GM19025 (cell line): ENCODE data around the gene RIOK2.
"Not testable (repeated sequence)": the region's sequence is repeated elsewhere in the genome, so short reads cannot be mapped to it uniquely, and the experiment has no call there.

Experiments used
- ATAC-seq: cut with Tn5 transposase; IDR thresholded peaks from one replicate; pipeline ENCODE4 v1.9.1; 2021; ENCODE audit warnings: mild to moderate bottlenecking, low read depth, moderate library complexity; ENCODE audit not compliant: unreplicated experiment

The RIOK2 gene

DNA sequence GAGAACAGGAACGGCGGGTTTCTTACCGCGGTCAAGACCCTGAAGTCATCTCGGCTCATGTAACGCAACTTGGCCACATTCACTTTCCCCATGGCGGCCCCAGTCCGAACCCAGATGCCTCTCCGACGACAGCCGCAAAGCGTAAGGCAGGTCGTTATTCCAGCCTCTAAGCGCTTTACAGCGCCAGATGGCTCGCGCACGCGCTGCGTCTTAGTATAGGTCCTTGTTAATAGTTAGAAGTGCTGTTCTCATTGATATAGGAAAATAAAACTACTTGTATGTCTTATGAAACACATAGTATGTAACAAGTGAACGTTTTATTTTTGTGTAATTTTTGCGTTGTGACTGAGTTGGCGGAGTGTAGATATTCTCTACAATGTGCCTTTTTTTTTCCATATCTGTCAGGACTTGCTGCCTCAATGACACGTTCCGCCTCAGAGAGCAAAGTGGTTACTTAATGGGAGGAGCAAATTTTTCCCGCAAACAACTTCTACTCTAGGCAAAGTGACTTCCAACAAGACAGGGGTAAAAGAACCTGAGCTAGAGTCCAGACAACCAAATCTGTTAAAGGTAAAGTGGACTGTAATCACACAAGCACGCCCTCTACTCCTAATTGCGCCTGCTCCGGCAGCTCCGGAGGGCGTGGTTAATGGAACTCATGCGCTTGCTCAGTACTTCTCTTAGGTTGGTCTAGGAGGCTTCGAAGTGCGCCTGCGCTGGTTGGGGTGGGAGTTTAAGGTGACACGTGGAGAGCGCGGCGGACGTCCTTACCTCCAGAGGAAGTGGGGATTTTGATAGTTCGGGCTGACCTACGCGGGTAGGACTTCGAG, at the start of gene RIOK2:
Gene RIOK2, minus strand, starts transcription at position 148 of the 830 bp plus-strand sequence. Its CDS starts 56 bp downstream, at position 92.
- ATAC-seq, result peak; percentile 84

DNA sequence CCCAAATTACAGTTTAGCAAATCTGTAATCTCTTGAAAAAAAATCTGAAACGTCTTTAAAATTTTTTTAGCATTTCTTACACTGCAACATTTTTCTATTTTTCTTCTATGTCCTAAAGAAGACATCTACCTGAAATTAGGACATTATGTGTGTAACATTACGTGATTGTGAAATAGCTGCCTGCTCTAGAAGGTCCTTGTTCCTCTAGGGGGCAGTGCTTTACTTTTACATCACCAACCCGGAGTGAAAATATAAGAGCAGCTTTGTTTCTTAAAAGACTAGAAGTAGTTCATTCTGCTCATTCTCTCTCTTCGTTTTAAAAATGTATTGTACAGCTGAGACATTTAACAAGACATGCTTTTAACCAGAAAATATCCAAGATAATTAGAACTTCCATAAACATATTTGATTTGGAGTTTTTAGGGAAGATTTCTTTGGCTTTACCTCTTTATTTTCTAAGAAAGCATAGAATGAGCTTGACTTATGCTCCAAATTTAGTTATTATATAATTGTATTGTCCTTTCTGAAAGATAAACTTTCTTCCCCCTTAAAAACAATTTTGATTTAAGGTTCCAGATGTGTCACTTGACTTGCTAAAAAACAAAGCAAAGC, 48.1 kb upstream of the RIOK2 start:
- ATAC-seq, result no peak

DNA sequence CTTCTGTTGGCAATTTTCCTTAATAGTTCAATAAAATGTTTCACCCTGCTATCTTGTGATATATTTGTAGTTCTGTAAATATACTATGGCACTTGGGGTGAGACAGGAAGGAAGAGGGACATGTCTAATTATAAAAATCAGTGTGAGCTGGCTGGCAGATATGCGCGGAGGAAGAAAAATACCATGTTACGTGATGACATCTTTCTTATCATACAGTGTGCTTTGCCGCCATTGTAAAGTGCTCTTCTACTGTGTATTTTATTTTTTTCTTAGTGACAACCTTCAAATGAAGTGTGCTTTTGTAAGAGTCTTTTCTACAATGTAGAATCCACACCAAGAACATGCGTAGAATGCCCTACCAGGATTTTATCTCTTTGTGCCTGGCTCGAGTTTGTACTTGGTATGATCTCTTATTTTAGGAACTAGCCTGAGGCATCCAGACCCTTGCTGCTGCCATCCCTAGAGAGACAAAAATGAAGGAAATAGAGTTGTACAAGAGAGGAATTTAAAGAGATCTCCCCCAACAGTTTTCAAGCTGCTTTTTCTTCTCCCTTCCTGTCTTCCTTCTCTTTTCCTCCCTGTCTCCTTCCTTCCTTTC, 46.7 kb upstream of the RIOK2 start:
- no peak for ATAC-seq

DNA sequence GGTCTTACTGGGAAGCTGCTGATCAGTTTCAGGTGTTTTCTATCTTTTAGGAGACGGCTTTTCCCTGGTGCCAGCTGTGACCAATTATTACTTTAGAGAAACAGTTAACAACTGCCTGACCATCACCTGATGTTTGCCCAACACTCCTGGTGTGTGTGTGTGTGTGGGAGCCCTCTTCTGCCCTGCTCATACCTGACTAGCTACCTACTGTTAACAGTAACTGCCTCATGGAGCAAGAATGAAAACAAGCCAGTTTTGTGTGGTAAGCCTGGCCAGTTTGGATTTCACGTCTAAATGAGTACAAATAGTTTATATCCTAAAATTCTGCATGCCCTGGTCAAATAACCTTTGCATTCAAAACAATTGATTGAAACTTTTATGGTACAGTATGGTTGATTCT, 46.1 kb upstream of the RIOK2 start:
- no peak for ATAC-seq

DNA sequence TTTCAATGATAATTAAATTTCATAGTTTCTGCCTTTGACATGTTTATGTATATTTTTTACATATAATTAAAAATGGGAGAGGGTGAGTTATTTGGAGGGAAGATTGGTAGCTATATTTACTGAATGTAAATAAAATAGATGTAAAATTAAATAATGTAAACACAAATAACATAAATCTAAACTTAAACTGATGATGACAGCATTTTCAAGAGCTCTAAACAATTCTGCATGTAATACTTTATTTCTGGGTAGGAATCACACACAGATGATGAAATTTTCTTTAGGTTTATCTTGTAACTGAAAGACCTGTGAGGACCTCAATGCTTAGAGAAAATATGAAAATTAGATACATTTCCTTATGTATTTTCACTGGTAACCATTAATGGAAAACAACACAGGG, 42.2 kb upstream of the RIOK2 start:
- ATAC-seq, result no peak

DNA sequence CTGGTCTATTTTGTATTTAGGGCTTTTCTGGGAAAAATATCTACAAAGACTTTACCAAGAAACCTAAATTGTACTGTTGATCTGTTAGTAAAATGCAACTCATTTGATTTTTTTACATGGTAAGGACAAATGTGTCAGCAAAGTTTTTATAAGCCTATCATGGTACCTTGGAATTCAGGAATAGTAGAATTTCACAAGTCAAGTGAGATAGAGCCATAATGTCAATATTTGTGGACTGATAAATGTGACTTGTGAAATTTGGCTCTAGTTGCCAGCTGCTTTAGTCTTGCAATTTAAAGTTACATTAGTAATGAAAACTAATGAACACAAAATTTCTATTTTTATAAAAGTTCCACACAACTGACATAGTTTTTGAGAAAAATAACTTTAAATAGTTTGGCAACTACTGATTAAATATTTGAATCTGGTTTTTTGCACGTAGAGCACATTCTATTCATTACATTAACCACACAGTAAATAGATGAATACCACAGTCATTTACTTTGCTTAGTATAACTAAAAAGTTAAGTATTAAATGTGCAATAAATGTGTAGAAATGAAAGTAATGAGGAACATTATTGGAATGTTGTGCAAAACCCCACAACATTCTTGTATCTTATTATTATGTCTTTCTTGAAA, 41.2 kb upstream of the RIOK2 start:
- ATAC-seq, result no peak

DNA sequence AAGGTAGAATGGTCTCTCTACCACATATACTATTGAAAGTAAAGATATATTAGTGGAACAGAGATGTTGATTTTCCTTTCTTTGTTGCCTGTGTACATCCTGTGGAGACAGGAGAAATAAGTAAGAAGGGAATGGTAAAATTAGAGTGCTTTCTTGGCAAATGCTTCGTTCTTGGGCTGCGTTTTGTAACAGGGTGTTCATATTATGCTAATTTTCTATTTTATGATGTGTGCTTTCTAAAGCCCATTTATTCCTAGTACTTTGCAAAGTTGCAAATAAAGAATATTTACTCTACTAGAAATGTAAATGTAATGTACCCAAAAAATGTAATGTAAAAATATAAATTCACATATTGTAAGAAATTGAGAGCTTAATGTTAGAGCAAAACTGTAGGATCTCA, 40.5 kb upstream of the RIOK2 start:
- no peak for ATAC-seq

DNA sequence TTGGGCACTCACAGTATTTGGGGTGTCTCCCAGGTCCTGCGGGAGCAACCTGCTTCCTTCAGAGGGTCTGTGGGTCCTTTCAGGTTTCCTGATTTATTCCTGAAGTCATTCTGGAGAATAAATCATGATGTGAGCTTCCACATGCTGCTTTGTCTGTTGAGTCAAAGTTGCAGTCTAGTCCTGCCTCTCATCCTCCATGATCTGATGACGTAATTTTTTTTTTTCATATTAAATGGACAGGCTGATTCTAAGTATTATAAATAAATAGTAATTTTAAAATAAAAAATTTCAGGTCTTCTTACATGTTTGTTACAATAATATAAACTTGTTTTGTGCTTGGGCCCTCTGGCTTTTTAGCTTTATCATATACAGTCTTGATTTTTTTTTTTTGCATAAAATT, 26.3 kb upstream of the RIOK2 start:
- ATAC-seq, result no peak

DNA sequence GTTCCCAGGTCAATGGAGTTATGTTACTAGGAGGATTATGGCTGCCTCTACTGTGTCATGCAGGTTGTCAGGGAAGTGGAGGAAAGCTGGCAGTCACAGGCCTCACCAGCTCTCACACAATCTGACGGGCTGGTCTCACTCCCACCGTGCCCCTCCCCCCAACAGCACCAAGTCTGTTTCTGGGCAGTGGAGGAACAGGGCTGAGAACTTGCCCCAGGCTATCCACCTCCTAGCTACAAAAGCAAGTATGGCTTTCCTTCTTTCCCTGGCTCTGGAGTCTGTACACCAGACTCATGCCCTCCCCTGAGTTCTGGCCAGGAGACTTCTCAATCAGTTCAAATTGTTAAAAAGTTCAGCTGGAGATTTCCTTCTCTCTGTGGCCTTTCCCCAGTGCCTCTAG, 25.7 kb upstream of the RIOK2 start:
- ATAC-seq, result no peak

DNA sequence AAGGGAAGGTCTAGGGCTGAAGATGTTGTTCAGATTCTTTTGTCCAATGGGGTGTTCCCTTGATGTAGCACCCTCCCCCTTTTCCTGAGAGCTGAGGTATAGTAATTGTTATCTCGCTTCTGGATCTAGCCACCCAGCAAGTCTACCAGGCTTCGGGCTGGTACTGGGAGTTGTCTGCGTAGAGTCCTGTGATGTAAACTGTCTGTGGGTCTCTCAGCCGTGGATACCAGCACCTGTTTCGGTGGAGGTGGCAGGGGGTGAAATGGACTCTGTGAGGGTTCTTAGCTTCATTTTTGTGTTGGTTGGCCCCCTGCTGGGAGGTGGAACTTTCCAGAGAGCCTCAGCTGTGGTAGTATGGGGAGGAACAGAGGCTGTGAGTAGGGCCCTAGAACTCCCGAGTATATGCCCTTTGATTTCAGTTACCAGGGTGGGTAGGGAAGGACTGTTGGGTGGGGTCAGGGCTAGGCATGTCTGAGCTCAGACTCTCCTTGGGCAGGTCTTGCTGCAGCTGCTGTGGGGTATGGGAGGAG, 25.2 kb upstream of the RIOK2 start:
- ATAC-seq, result no peak

DNA sequence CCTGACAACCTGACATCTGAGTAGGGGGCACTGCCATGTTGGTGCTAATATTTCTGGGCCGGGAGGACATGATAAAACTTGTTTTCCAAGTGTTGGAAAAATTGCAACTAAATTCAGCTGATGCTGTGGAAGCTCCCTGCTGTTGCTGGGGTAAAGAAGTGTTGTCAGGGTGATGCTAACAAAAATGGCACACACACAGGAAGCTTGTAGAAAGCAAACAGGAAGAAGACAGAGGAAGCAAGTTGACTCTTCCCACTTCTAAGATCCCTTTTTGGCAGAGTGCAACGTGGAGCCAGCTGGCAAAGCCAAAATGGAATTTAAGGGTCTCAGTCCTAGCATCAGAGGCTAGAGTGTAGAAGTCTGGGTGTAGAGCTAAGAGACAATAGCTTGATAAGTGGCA, 11.3 kb upstream of the RIOK2 start:
- no peak for ATAC-seq

DNA sequence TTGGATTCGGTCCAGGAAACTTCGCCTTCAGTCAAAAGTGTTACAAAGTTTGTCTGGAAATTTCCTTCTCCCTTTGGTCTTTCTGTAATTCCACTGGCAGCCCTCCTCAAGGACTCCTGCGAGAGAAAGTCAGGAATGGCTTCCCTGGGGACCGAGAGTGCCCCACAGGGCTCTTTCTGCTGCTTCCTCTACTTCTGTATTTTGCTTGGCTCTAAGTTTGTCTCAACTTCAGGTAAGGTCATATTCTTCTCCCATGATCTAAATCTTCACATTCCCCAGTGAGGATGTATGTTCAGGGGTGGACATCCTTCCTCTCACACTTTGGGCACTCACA, 10.3 kb upstream of the RIOK2 start:
- no peak for ATAC-seq

DNA sequence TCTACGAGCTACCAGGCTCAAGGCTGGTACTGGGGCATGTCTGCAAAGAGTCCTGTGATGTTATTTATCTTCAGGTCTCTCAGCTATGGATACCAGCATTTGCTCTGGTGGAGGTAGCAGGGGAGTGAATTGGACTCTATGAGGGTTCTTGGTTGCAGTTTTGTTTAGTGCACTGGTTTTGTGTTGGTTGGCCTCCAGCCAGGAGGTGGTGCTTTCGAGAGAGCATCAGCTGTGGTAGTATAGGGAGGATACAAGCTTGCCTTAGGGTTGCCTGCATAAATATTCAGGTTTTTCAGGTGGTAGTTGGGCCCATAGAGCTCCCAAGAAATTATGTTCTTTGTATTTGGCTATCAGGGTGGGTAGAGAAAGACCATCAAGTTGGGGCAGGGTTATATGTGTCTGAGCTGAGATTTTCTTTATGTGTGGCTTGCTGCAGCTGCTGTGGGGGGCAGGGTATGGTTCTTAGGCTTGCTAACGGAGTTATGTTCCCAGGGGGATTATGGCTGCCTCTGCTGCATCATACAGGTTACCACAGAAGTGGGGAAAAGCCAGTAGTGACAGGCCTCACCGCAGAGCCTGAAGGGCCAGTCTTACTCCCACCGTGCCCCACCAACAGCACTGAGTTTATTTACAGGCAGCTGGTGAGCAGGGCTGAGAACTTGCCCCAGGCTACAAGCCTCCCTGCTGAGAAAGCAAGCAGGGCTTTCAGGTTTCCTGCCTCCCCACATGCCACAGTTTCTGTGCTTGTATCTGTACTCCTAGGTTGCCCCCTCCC, 9.7 kb upstream of the RIOK2 start:
- peak; percentile 88 for ATAC-seq

DNA sequence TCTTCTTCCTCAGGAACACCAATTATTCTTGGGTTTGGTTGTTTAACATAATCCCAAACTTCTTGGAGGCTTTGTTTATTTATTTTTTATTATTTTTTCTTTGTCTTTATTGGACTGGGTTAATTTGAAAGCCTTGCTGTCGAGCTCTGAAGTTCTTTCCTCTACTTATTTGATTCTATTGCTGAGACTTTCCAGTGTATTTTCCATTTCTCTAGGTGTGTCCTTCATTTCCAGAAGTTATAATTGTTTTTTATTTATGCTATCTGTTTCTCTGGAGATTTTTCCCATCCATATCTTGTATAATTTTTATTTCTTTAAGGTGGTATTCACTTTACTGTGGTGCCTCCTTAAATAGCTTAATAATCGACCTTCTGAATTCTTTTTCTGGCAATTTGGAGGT, 8.8 kb upstream of the RIOK2 start:
- ATAC-seq, result no peak

DNA sequence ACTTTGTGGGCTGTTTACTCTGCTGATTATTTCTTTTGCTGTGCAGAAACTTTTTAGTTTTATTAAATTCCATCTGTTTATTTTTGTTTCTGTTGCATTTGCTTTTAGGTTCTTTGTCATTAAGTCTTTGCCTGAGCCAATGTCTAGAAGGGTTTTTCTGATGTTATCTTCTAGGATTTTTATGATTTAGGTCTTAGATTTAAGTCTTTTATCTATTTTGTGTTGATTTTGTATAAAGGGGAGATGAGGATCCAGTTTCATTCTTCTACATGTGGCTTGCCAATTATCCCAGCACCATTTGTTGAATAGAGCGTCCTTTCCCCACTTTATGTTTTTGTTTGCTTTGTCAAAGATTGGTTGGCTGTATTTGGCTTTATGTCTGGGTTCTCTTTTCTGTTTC, 6.5 kb upstream of the RIOK2 start:
- ATAC-seq, result not testable (repeated sequence)

DNA sequence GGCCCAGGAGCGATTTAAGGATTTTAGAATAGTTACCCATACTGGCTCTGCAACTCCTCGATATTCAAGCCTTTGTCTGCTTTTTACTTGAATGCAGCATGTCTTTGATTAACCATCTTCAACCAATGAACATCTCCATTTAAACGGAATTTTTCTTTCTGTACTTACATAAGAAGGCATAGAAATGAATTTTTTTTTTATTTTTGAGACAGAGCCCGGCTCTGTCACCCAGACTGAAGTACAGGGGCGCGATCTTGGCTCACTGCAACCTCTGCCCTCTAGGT, 825 bp upstream of the RIOK2 start:
- no peak for ATAC-seq

DNA sequence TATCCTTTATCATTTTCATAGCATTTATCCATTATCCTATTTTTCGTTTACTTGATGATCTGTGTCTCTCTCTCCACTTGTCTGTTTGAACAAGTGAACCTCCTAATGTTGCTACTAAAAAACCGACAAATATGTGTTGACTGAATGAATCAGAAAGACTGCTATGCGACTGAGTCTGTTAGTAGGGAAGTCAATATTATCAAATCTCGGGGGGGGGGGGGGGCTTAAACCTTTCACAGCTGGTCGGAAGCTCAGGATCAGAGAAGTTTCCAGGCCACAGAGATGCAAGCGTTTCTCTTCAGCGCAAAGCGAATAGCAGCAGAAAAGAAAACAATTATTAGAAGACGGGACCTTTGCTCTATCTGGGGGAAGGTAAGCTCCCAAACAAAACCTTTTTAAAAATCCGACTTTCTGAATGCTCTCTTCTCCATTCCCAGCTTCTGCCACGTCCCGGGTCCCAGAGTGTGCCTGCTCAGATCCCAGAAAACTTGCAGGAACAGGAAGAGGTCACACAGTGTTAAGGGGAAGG, 412 bp downstream of the RIOK2 start:
- no peak for ATAC-seq

DNA sequence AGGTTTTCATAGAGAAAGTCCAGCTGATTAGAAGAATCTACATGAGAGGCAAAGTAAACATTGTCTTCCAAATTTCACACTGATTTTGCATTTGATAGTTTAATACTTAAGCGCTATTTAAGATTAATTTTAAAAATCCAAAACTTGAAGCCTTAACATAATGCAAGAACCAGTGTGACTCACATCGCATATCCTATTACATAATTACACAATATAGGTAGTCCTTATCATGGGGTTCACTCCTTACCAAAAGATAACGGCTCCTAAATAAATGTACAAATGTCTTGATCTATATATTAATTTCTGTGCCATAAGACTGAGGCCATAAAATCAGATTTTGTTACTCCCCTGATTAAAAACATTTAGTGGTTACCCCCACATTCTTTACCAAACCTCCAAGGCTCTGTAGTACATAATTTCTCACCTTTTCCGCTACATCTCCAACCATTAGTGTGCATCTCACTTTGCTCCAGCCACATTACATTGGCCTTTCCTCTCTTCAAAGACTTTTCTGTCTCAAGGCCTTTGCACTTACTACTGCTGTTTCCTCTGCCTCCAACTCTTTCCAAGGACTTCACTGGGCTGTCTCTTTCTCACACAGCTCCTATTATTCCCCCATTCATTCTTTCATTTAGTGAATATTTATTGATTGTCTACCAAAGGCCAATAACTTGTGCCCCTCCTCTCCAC, 1.0 kb downstream of the RIOK2 start:
- no peak for ATAC-seq

DNA sequence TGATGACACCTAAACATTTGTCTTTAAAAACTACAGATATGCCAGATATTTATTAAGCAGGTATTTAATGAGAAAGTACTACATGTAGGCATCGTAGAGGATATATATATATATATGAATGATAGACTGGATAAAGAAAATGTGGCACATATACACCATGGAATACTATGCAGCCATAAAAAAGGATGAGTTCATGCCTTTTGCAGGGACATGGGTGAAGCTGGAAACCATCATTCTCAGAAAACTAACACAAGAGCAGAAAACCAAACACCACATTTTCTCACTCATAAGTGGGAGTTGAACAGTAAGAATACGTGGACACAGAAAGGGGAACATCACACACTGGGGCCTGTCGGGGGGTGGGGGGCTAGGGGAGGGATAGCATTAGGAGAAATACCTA, 3.6 kb downstream of the RIOK2 start:
- not testable (repeated sequence) for ATAC-seq

DNA sequence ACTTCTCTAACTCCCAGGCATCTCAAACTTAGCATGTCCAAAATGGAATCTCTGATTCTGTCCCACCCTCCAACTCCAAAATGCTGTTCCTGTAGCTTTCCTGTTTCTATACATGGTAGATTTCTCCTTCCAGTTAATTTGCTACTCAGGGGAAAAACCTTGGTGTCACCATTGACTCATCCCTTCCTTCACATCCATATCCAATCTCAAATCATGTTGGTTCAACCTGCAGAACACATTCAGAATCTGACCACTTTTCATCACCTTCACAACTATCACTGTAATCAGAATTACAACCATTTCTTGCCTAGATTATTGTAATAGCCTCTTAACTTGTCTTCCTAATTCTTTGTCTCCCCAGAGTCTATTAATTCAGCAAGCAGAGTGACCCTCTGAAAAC, 10.8 kb downstream of the RIOK2 start:
- no peak for ATAC-seq
